ENCODE results near the gene MATN3. TPM values are rescaled to one million over a fixed set of nuclear protein-coding genes. Genes with fewer than 3 reads are reported as not detected.

MATN3 gene
- total RNA-seq, 1 experiment from 2014 or later = 2.8 TPM

DNA sequence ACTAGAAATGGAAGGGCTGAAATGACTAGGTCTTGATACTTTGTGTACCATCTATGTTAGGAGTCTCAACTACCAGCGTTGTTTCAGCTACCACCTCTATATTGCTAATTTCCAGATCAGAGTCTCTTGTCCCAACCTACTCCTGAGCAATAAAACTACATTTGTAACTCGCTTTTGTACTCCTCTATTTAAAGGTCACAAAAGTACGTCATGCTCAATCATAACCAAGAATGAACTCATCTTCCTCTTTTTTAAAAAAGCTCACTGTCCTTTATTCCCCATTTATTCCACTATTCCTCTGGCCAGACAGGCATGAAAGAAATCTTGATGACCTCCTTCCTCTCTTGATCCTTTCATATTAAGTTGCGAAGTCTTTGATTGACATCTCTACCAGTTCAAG lies 11.2 kb upstream of the MATN3 start:
- no peak for DNase-seq (ENCODE audit: low spot score)
- POLR2A ChIA-PET (ENCODE audit: low non-redundant PET) = no interaction called here
- peaks cover 9% of the 10 kb centered on the region for H3K4me1 ChIP-seq (ENCODE audit: insufficient read depth, low read length, poor library complexity, severe bottlenecking)
- intact Hi-C loops (cut with micrococcal nuclease; ENCODE audit: unreplicated experiment) = no loop called here
- CTCF ChIA-PET = no interaction called here
- H3K27me3 ChIP-seq (replicated peaks; ENCODE audit: insufficient read depth, low read depth, low read length, poor library complexity) = no peaks in the 10 kb centered on the region
- H3K9me3 ChIP-seq (ENCODE audit: low read depth, low read length, poor library complexity, severe bottlenecking) = peaks cover 16% of the 10 kb centered on the region
- H3K27ac ChIP-seq (ENCODE audit: low read depth, low read length, poor library complexity, severe bottlenecking) = no peak overlapping the region
- no peak overlapping the region for H3K4me3 ChIP-seq (ENCODE audit: low read depth, low read length, poor library complexity, severe bottlenecking)
- BruUV-seq (replicated peaks) = no TSS peak
- peaks cover 11% of the 10 kb centered on the region for H3K36me3 ChIP-seq (ENCODE audit: insufficient read depth, low read length, poor library complexity, severe bottlenecking)
- TF ChIP-seq EZH2 (IDR thresholded peaks at IDR 0.05; ENCODE audit: borderline replicate concordance, low read depth, low read length, poor library complexity, severe bottlenecking) = no peak
- TF ChIP-seq, protein P1, sequence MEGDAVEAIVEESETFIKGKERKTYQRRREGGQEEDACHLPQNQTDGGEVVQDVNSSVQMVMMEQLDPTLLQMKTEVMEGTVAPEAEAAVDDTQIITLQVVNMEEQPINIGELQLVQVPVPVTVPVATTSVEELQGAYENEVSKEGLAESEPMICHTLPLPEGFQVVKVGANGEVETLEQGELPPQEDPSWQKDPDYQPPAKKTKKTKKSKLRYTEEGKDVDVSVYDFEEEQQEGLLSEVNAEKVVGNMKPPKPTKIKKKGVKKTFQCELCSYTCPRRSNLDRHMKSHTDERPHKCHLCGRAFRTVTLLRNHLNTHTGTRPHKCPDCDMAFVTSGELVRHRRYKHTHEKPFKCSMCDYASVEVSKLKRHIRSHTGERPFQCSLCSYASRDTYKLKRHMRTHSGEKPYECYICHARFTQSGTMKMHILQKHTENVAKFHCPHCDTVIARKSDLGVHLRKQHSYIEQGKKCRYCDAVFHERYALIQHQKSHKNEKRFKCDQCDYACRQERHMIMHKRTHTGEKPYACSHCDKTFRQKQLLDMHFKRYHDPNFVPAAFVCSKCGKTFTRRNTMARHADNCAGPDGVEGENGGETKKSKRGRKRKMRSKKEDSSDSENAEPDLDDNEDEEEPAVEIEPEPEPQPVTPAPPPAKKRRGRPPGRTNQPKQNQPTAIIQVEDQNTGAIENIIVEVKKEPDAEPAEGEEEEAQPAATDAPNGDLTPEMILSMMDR (conservative IDR thresholded peaks at IDR 0.05; ENCODE audit: low read depth, low read length) = no peak

DNA sequence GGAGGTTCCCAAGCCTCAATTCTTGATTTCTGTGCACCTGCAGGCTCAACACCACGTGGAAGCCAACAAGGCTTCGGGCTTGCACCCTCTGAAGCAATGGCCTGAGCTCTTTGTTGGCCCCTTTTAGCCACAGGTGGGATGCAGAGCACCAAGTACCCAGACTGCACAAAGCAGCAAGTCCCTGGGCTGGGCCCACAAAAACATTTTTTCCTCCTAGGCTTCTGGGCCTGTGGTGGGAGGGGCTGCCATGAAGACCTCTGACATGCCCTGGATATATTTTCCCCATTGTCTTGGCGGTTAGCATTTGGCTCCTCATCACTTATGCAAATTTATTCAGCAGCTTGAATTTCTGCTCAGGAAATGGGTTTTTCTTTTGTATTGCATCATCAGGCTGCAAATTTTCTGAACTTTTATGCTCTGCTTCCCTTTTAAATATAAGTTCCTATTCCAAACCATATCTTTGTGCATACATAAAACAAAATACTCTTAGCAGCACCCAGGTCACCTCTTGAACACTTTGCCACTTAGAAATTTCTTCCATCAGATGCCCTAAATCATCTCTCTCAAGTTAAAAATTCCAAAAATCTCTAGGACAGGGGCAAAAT lies 9.0 kb upstream of the MATN3 start:
- no TSS peak for BruUV-seq (replicated peaks)
- ChIA-PET POLR2A (ENCODE audit: low non-redundant PET) (no interaction called here), CTCF (no interaction called here)
- TF ChIP-seq, protein P1 (conservative IDR thresholded peaks at IDR 0.05; ENCODE audit: low read depth, low read length) = no peak
- no peak for TF ChIP-seq EZH2 (IDR thresholded peaks at IDR 0.05; ENCODE audit: borderline replicate concordance, low read depth, low read length, poor library complexity, severe bottlenecking)
- intact Hi-C loops (cut with micrococcal nuclease; ENCODE audit: unreplicated experiment) = no loop called here
- Histone ChIP-seq H3K36me3 (ENCODE audit: insufficient read depth, low read length, poor library complexity, severe bottlenecking) (no peaks in the 10 kb centered on the region), H3K27me3 (replicated peaks; ENCODE audit: insufficient read depth, low read depth, low read length, poor library complexity) (no peaks in the 10 kb centered on the region), H3K4me3 (ENCODE audit: low read depth, low read length, poor library complexity, severe bottlenecking) (no peak overlapping the region), H3K9me3 (ENCODE audit: low read depth, low read length, poor library complexity, severe bottlenecking) (peaks cover 16% of the 10 kb centered on the region), H3K27ac (ENCODE audit: low read depth, low read length, poor library complexity, severe bottlenecking) (no peak overlapping the region), H3K4me1 (ENCODE audit: insufficient read depth, low read length, poor library complexity, severe bottlenecking) (peaks cover 6% of the 10 kb centered on the region)
- DNase-seq (ENCODE audit: low spot score) = no peak

DNA sequence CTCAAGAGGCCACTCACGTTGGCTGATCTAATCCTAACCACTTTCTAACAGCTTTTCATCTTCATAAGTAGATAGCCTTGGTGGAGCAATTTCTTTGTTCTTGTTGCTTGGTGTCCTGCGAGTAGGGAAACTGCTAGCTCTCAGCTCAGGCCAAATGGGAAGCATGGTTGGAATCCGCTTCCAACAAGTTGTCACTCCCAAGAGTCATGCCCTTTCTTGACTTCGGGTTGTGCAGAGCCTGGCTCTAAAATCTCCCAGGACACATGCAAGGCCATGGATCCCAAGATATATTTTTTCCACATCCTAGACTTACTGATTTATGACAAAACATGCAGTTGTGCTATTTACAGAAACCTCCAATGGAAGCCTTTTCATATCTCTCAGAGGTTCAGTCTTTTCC lies 7.3 kb upstream of the MATN3 start:
- intact Hi-C loops (cut with micrococcal nuclease; ENCODE audit: unreplicated experiment) = no loop called here
- TF ChIP-seq, protein P1 (conservative IDR thresholded peaks at IDR 0.05; ENCODE audit: low read depth, low read length) = no peak
- TF ChIP-seq EZH2 (IDR thresholded peaks at IDR 0.05; ENCODE audit: borderline replicate concordance, low read depth, low read length, poor library complexity, severe bottlenecking) = no peak
- Histone ChIP-seq H3K27ac (ENCODE audit: low read depth, low read length, poor library complexity, severe bottlenecking) (no peak overlapping the region), H3K36me3 (ENCODE audit: insufficient read depth, low read length, poor library complexity, severe bottlenecking) (no peaks in the 10 kb centered on the region), H3K9me3 (ENCODE audit: low read depth, low read length, poor library complexity, severe bottlenecking) (peaks cover 16% of the 10 kb centered on the region), H3K4me3 (ENCODE audit: low read depth, low read length, poor library complexity, severe bottlenecking) (no peak overlapping the region), H3K27me3 (replicated peaks; ENCODE audit: insufficient read depth, low read depth, low read length, poor library complexity) (no peaks in the 10 kb centered on the region), H3K4me1 (ENCODE audit: insufficient read depth, low read length, poor library complexity, severe bottlenecking) (no peaks in the 10 kb centered on the region)
- POLR2A ChIA-PET (ENCODE audit: low non-redundant PET) = no interaction called here
- no peak for DNase-seq (ENCODE audit: low spot score)
- CTCF ChIA-PET = no interaction called here
- BruUV-seq (replicated peaks) = no TSS peak
